Stomach (tissue), 4 donors: ENCODE results near the gene RNASE11.

Experiments used
- CTCF ChIP-seq, 7 experiments: fragments of 450-650 bp in 4 of 7; fragments of 200-600 bp in 3 of 7; sonication (generic) in 3 of 7; IDR thresholded peaks; one replicate each; pipeline ENCODE4 v1.5.1; 2016 to 2019; ENCODE audit warnings: antibody characterized with exemption in 7 of 7, control low read depth in 2 of 7, mild to moderate bottlenecking in 1 of 7
- EP300 ChIP-seq: sonication (generic); formaldehyde crosslinking; IDR thresholded peaks from one replicate; pipeline ENCODE4 v1.6.1; 2017; ENCODE audit warnings: antibody characterized with exemption
- POLR2A ChIP-seq, 4 donors: fragments of 450-650 bp; IDR thresholded peaks; one replicate each; pipeline ENCODE4 v1.6.1; 2016; ENCODE audit warnings: antibody characterized with exemption in 4 of 4, control low read depth in 2 of 4, mild to moderate bottlenecking in 1 of 4, moderate library complexity in 1 of 4
- POLR2AphosphoS5 ChIP-seq, 3 donors: sonication (generic); formaldehyde crosslinking; IDR thresholded peaks; one replicate each; pipeline ENCODE4 v1.6.1; 2016; ENCODE audit warnings: antibody characterized with exemption in 3 of 3

- TF ChIP-seq CTCF (IDR thresholded peaks at IDR 0.05): no peak
- no peak for TF ChIP-seq POLR2AphosphoS5 (IDR thresholded peaks at IDR 0.05)
- no peak for TF ChIP-seq EP300
- TF ChIP-seq POLR2A (IDR thresholded peaks at IDR 0.05): no peak
Observed at GRCh38 chr14:20578784-20579502, 8.9 kb downstream of the RNASE11 start.
